Colonic mucosa (tissue), 4 donors: ENCODE measurements around the gene AIRE. TPM values are rescaled to one million over a fixed set of nuclear protein-coding genes. Genes with fewer than 3 reads are reported as not detected.

Source experiments
- DNase-seq: peaks from one replicate; pipeline ENCODE4 v3.0.0-alpha.2; 2020
- H3K27ac ChIP-seq: fragments of 200-600 bp; one replicate; pipeline ENCODE4 v1.8.0; 2021
- H3K27me3 ChIP-seq: fragments of 200-600 bp; one replicate; pipeline ENCODE4 v1.8.0; 2021
- H3K36me3 ChIP-seq: fragments of 200-600 bp; one replicate; pipeline ENCODE4 v1.8.0; 2021
- H3K4me1 ChIP-seq: fragments of 200-600 bp; one replicate; pipeline ENCODE4 v1.8.0; 2021; ENCODE audit warnings: mild to moderate bottlenecking
- H3K4me3 ChIP-seq: fragments of 200-600 bp; one replicate; pipeline ENCODE4 v1.8.0; 2021
- H3K9ac ChIP-seq, 2 donors: one replicate each; pipeline ENCODE4 v1.7.0; 2013; ENCODE audit warnings: control low read depth in 2 of 2, low read depth in 2 of 2, low read length in 2 of 2
- H3K9me3 ChIP-seq: fragments of 200-600 bp; one replicate; pipeline ENCODE4 v1.8.0; 2021
- intact Hi-C: fragments of 100-400 bp; cut with DNase I; formaldehyde crosslinking; loops from one replicate; pipeline ENCODE4 v1.14.1; 2022
- total RNA-seq, 2 donors: library from RNA; stranded (reverse); fragmentation: NEBNext Ultra II Directional in 1 of 2; extraction: Animal tissue kit (Norgen Biotek cat#: 25700) in 1 of 2; gene quantifications; one replicate each; pipeline ENCODE4 v1.2.1, GENCODE V29; 2021
- TF ChIP-seq, protein P1 (sequence below): fragments of 200-600 bp; IDR thresholded peaks from one replicate; pipeline ENCODE4 v1.8.0; 2022; ENCODE audit warnings: antibody characterized with exemption, mild to moderate bottlenecking
- donor health status: healthy.
- donor health status: DM: no; HTN: no; CAD: no.
- donor health status: DM: no; HTN: no; CAD: no.

AIRE gene
- total RNA-seq, 2 donors from 2014 or later, result 0.11 TPM; not detected in 1

DNA sequence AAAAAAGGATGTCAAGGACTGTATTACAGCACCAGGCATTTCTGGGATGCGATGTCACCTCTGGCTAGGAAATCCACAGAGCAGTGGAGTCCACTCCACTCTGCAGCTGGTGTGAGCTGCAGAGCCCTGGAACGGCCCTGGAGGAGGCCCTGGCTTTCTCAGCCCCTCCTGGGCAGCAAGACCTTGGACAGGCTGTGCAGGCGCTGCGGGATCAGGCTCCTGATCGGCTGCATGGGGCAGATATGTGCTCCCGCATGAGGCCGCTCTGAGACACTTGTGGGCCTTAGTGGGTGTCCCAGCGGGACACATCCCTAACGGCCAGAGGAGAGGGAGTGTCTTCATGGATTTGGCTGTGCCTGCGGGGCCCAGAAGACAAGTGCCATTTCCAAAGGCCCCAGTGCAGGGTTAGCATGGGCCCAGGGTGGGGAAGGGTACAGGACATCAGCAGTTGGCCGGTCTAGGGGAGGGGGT lies 30.1 kb upstream of the AIRE start:
- no peaks in the 10 kb centered on the region for H3K36me3 ChIP-seq
- no peak overlapping the region for H3K27ac ChIP-seq
- intact Hi-C loops, result no loop called here
- H3K4me1 ChIP-seq, result no peaks in the 10 kb centered on the region
- H3K9ac ChIP-seq, result no peak overlapping the region
- TF ChIP-seq, protein P1, sequence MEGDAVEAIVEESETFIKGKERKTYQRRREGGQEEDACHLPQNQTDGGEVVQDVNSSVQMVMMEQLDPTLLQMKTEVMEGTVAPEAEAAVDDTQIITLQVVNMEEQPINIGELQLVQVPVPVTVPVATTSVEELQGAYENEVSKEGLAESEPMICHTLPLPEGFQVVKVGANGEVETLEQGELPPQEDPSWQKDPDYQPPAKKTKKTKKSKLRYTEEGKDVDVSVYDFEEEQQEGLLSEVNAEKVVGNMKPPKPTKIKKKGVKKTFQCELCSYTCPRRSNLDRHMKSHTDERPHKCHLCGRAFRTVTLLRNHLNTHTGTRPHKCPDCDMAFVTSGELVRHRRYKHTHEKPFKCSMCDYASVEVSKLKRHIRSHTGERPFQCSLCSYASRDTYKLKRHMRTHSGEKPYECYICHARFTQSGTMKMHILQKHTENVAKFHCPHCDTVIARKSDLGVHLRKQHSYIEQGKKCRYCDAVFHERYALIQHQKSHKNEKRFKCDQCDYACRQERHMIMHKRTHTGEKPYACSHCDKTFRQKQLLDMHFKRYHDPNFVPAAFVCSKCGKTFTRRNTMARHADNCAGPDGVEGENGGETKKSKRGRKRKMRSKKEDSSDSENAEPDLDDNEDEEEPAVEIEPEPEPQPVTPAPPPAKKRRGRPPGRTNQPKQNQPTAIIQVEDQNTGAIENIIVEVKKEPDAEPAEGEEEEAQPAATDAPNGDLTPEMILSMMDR, result no peak
- DNase-seq, result no peak
- no peaks in the 10 kb centered on the region for H3K9me3 ChIP-seq
- no peaks in the 10 kb centered on the region for H3K27me3 ChIP-seq
- no peak overlapping the region for H3K4me3 ChIP-seq

DNA sequence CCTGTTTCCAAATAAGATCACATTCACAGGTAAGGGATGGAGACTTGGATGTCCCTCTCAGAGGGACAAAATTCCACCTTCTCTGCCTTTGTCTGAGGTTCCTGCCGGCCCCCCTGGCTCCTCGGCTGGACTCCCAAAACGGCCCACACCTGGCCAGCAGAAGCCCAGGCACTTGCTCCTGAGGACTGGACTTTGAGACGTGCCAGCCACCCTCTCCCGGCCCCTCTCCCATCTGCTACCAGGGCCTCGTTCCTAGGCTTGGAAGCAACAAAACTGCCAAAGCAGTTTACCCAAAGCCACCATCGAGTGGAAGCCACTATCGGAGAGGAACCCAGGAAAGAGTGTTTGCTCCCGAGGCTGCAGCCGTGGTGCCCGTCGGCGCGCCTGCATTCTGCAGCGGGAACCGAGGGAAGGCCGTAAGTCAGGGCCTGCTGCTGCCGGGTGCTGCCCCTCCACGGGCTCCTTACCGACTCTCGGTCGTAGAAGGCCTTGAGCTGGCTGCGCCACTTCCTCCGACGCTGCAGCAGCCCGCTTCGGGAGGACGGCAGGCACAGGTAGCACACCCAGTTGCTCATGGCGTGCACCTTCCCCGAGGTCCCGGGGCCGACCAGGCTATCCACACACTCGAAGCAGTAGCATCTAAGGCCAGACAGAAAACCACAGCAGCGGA lies 27.5 kb upstream of the AIRE start:
- H3K9me3 ChIP-seq, result no peaks in the 10 kb centered on the region
- no peaks in the 10 kb centered on the region for H3K36me3 ChIP-seq
- H3K9ac ChIP-seq, result no peak overlapping the region
- H3K27ac ChIP-seq, result no peak overlapping the region
- no peak for DNase-seq
- intact Hi-C loops, result no loop called here
- no peaks in the 10 kb centered on the region for H3K27me3 ChIP-seq
- TF ChIP-seq, protein P1, result no peak
- no peak overlapping the region for H3K4me3 ChIP-seq
- no peaks in the 10 kb centered on the region for H3K4me1 ChIP-seq

DNA sequence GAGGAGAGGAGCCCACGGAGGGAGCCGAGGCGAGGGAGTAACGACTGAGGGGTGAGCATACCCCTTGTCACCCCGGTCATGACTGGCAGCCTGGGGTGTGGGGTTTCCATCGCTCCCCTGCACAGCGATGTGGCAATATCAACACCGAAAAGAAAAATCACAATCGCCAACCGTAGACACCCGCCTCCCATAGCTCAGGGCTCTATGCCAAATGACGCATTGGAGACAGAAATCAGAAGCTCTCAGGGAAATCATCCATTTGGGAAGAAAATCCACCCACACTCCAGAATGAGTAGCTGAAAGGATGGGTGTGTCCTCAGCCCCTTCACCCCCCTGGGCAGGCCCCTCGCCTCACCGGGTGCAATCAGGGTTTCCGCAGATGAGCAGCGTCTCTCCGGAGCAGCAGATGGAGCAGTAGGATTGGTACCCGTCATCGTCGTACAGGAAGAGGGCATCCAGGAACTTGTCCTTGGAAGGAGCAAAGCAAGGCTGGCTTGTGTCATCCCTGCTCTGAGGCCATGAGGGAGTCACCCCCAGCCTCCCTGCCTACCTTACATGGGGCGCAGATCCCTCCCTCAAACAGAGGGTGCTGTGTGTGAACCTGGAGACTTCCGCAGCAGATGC lies 26.5 kb upstream of the AIRE start:
- Histone ChIP-seq H3K27ac (no peak overlapping the region), H3K27me3 (no peaks in the 10 kb centered on the region), H3K4me1 (no peaks in the 10 kb centered on the region), H3K9me3 (no peaks in the 10 kb centered on the region), H3K36me3 (no peaks in the 10 kb centered on the region), H3K4me3 (no peak overlapping the region), H3K9ac (no peak overlapping the region)
- intact Hi-C loops, result no loop called here
- no peak for DNase-seq
- TF ChIP-seq, protein P1, result no peak

DNA sequence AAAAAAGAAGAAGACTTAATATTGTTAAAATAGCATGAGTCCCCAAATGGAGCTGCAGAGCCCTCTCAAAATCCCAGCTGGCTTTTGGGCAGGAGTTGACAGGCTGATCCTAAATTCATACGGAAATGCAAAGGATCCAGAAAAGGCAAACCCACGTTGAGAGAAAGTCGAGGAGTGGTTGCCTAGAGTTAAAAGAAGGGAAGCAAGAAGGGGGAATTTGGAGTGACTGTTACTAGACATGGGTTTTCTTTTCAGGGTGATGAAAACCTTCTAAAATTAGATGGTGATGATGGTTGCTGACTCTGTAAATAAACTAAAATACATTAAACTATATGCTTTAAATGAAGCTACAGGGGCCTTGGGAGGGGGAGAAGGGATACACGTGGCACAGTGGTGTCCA lies 25.6 kb upstream of the AIRE start:
- no peaks in the 10 kb centered on the region for H3K4me1 ChIP-seq
- no peak for DNase-seq
- TF ChIP-seq, protein P1, result no peak
- no peak overlapping the region for H3K9ac ChIP-seq
- no peaks in the 10 kb centered on the region for H3K9me3 ChIP-seq
- no peak overlapping the region for H3K4me3 ChIP-seq
- H3K27me3 ChIP-seq, result no peaks in the 10 kb centered on the region
- H3K27ac ChIP-seq, result no peak overlapping the region
- no peaks in the 10 kb centered on the region for H3K36me3 ChIP-seq
- intact Hi-C loops, result no loop called here

DNA sequence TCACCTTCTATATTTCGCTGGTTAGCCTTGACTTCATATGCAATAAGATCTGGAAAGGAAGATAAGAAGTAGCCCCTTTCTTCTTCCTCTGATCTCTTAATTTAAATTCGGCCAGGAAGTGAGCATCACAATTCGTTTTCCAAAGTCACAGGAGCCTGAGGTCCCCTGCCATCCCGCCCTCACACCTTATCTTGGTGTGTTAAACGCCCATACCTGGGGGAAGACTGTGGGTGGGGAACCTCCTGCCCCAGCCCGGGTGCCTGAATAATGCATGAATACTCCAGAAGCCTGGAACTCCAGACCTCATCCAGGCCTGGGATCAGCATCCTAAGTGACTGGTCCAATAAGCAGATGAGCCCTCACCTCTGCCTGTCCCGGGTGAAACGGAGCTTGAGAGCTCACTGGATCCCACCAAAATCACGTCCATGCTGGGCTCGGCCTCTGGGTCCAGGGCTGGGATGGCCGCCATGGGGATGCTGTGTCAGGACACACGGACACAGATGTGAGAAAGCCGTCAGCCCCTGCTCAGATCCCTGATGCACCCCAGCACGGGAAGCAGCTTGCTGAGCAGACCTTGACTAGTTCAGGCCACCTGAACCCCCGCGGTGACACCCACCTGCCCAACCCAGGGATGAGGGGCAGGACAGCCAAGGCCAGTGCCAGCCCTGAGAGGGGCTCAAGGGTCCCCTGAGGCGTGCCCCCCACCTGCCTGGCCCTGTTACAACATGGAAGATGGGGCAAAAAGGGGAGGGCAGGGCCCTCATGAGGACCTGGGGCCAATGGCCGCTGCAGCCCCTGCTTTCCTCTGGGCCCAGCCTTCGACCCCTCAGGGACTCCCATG lies 24.7 kb upstream of the AIRE start:
- Histone ChIP-seq H3K9ac (no peak overlapping the region), H3K27ac (no peak overlapping the region), H3K4me1 (no peaks in the 10 kb centered on the region), H3K4me3 (no peak overlapping the region), H3K36me3 (no peaks in the 10 kb centered on the region), H3K27me3 (no peaks in the 10 kb centered on the region), H3K9me3 (no peaks in the 10 kb centered on the region)
- TF ChIP-seq, protein P1, result no peak
- no peak for DNase-seq
- intact Hi-C loops, result no loop called here
